ENCODE results near the gene NPHS1.
A peak's percentile ranks its signal among the peaks of the same experiment; 100 is the strongest.
"Not testable (repeated sequence)": the region's sequence is repeated elsewhere in the genome, so short reads cannot be mapped to it uniquely, and the experiment has no call there.

NPHS1 gene

DNA sequence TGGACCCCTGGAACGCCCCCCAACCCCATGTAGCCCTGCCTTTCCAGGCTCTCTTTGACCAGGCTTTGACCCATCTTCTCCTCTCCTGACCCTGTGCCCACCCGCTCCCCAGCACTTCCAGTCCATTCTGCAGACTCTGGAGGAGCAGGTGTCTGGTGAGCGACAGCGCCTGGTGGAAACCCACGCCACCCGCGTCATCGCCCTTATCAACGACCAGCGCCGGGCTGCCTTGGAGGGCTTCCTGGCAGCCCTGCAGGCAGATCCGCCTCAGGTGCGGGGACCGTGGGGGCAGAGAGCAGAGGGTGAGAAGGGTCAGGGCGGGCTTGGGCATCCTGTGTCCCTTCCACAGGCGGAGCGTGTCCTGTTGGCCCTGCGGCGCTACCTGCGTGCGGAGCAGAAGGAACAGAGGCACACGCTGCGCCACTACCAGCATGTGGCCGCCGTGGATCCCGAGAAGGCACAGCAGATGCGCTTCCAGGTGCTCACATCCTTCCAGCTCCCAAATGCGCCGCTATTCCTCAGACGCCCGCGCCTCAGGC, 22.2 kb upstream of the NPHS1 start:
- DNase-seq (ENCODE audit: low spot score): no peak

GRCh38 chr19:35872180-35872579, 19.9 kb upstream of the NPHS1 start:
- no peak for DNase-seq (ENCODE audit: low spot score)

- no peak for DNase-seq (ENCODE audit: low spot score)
These were observed 19.3 kb upstream of the NPHS1 start for GRCh38 chr19:35871611-35872010.

GRCh38 chr19:35870798-35871197, 18.5 kb upstream of the NPHS1 start:
- no peak for DNase-seq (ENCODE audit: low spot score)

DNA sequence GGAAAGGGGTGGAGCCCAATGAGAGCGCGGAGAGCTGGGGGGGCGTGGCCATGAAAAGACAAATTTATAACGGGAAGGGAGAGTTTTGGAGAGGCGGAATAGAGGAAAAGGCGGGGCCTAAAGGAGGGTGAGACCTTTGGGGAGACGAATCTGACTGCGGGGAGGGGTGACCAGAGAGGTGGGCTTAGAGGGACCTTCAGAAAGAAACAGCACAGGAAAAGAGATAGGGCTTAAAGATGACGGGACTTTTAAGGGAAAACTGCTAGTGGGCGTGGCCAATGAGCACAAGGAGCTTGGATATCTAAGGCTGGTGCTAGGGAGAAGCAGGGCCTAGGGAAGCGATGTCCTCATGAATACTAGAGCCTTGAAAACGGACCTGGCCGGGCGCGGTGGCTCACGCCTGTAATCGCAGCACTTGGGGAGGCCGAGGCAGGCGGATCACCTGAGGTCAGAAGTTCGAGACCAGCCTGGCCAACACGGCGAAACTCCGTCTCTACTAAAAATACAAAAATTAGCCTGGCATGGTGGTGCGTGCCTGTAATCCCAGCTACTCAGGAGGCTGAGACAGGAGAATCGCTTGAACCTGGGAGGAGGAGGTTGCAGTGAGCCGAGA, 17.9 kb upstream of the NPHS1 start:
- not testable (repeated sequence) for DNase-seq (ENCODE audit: low spot score)

- peak; percentile 70 for DNase-seq (ENCODE audit: low spot score)
These were observed 17.2 kb upstream of the NPHS1 start for GRCh38 chr19:35869327-35870123.

DNA sequence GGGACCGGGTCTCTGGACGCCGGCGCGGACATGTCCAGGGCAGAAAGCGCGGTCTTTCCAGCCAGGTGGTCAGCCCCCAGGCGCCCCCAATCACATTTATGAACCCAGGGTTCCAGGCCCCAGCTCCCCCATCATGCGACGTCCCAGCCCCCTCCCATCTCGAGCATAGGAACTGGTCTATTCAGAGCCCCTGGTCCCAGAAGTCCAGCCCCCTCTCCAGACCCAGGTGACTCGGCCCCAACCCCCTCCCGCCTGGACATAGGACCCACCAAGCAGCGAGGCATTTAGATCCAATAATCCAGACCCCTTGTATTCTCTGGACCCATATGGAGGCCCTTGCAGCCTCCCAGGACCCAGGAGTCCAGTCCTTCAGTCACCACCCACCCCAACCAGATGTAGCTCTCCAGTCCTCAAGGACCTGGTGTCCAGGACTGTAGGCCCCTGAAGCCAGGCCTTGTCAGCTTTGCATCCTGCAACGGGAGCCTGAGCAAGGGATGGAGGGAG, 16.6 kb upstream of the NPHS1 start:
- DNase-seq (ENCODE audit: low spot score): no peak

DNA sequence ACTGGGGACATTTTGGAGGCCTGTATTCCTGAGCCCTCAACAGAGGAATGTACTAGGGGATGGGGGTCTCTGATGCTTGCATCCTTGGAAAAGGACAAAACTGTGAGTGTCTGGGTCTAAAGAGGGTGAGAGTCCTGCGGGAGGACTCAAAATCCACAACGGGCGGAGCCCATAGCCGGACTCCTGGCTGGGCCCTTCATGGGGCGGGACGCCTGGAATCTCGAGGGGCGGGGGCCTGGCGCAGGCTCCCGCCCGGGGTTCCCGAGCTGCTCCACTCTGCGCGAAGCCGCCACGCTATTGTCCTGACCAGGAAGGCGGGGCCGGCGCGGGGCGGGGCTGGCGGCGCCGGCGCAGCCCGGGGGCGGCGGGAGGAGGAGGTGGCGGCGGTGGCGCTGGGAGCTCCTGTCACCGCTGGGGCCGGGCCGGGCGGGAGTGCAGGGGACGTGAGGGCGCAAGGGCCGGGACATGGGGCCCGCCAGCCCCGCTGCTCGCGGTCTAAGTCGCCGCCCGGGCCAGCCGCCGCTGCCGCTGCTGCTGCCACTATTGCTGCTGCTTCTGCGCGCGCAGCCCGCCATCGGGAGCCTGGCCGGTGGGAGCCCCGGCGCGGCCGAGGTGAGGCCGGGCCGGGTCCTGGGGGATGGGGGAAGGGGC, 16.0 kb upstream of the NPHS1 start, which contains the start of gene APLP1:
TSS of gene APLP1 (plus strand) at position 403 of the 651 bp plus-strand sequence. CDS start at position 466, 63 bp downstream.
- DNase-seq (ENCODE audit: low spot score): peak; percentile 43

- no peak for DNase-seq (ENCODE audit: low spot score)
These were observed 10.7 kb upstream of the NPHS1 start for GRCh38 chr19:35863018-35863417.

DNA sequence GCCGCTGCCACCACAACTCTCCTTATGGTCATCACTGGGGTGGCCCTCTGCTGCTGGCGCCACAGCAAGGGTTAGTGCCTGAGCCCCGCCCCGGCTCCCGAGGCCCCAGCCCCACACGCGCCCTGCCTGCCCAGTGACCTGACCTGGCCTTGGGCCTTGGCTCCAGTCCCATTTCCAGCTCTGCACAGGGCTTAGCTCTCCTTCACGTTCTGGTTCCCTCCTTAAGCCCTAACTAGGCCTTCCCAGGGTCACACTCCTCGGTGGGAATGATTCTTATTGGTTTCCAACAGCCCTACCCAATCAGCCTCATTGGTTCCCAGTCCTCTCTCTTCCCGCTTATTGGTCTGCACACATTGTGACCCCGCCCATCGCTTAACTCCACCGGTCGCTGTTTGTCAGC, 10.2 kb upstream of the NPHS1 start:
- DNase-seq (ENCODE audit: low spot score): no peak

GRCh38 chr19:35861640-35862160, 9.4 kb upstream of the NPHS1 start:
- no peak for DNase-seq (ENCODE audit: low spot score)

GRCh38 chr19:35860818-35861639, 8.7 kb upstream of the NPHS1 start:
- DNase-seq (ENCODE audit: low spot score): no peak

DNA sequence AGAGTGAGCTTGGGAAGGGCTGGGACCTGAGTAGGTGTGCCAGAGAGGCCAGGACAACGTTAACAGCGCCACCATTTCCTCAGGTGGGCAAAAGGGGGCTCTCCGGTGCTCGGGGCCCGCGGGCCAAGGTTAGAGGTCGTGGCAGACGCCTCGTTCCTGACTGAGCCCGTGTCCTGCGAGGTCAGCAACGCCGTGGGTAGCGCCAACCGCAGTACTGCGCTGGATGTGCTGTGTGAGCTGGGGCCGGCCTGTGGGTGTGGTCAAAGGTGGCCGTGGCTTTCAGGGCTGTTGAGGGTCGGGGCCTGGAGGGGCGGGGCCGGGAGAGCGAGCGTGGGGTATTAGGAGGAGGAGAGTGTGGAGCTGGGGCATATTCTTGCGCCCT, 8.1 kb upstream of the NPHS1 start:
- no peak for DNase-seq (ENCODE audit: low spot score)

DNA sequence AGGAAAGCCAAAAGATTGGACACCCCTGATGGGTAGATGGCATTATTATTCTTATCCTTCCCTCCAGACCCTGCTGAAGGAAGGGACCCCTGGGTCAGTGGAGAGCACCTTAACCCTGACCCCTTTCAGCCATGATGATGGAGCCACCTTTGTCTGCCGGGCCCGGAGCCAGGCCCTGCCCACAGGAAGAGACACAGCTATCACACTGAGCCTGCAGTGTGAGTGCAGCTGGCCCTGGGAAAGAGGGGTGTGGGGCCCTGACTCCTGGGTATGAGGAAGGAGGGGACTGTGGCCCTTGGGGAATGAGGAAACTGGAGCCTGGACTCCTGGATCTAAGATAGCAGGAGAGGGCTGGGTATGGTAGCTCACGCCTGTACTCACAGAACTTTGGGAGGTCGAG, 7.1 kb upstream of the NPHS1 start:
- DNase-seq (ENCODE audit: low spot score): no peak

DNA sequence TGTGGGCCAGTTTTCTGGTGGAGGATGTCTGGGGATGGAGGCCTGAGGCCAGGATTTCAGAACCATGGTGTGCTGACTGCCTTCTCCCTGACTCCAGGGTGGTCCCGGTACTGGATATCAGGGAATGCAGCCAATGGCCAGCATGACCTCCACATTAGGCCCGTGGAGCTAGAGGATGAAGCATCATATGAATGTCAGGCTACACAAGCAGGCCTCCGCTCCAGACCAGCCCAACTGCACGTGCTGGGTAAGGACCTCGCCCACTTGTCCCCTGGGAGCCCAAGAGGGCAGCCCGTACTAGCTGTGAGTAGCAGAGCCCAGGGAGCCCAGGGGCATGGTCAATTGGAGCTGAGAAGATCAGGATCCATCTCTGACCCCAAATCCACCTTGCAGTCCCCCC, 6.0 kb upstream of the NPHS1 start:
- no peak for DNase-seq (ENCODE audit: low spot score)

DNA sequence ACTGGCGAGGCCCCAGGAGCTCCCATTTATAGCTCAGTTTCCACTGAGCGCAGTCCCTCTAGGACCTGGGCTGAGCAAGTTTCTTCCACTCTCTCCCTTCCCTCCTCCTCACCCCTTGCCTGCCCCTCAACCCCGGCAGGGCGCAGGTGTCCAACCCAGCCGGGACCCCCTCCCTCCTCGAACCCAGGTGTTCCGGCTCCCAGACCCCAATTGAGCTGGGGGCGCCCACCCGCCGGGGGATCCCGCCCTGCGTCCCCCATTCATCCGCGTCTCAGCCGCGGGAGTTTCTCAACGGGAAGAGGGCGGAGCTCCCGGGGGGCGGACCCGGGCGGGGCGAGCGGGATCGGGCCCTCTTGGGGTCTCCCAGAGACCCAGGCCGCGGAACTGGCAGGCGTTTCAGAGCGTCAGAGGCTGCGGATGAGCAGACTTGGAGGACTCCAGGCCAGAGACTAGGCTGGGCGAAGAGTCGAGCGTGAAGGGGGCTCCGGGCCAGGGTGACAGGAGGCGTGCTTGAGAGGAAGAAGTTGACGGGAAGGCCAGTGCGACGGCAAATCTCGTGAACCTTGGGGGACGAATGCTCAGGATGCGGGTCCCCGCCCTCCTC, 4.3 kb upstream of the NPHS1 start, which contains the start of gene KIRREL2:
TSS of gene KIRREL2 (plus strand) at position 366 of the 604 bp plus-strand sequence. CDS start at position 575, 209 bp downstream.
- no peak for DNase-seq (ENCODE audit: low spot score)

DNA sequence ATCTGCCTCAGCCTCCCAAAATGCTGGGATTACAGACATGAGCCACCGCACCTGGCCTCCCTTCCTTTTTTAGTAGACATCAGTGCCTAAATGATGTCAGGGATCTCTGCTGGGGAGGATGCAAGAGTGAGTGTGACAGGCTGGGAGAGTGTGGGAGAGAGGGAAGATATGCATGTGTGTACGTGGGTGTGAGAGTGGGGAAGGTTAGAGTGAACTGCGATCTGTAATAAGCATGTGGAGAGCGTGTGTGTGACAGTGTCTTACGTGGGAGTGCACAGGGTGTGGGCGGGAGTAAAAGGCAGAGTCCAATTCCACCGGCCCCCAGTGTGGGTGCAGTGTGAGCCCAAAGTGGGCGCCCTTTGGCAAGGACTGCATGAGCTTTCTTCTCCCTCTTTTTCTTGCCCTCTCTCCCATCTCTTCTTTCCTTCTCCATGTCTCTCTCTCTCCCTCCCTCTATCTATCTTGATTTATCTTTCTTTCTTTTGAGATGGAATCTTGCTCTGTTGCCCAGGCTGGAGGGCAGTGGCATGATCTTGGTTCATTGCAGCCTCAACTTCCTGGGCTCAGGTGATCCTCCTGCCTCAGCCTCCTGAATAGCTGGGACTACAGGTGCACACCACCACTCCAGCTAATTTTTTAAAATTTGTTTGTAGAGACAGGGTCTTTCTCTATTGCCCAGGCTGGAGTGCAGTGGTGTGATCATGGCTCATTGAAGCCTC, 893 bp upstream of the NPHS1 start:
- no peak for DNase-seq (ENCODE audit: low spot score)

- DNase-seq (ENCODE audit: low spot score): no peak
These were observed 883 bp downstream of the NPHS1 start for GRCh38 chr19:35851213-35852028.

GRCh38 chr19:35848919-35849505, 3.3 kb downstream of the NPHS1 start:
- DNase-seq (ENCODE audit: low spot score): no peak
